Measurements from ENCODE around the gene PUDP. TPM values are rescaled to one million over a fixed set of nuclear protein-coding genes. Genes with fewer than 3 reads are reported as not detected.

Gene PUDP
- polyA plus RNA-seq, 1 donor from 2014 or later = 18.2 TPM

DNA sequence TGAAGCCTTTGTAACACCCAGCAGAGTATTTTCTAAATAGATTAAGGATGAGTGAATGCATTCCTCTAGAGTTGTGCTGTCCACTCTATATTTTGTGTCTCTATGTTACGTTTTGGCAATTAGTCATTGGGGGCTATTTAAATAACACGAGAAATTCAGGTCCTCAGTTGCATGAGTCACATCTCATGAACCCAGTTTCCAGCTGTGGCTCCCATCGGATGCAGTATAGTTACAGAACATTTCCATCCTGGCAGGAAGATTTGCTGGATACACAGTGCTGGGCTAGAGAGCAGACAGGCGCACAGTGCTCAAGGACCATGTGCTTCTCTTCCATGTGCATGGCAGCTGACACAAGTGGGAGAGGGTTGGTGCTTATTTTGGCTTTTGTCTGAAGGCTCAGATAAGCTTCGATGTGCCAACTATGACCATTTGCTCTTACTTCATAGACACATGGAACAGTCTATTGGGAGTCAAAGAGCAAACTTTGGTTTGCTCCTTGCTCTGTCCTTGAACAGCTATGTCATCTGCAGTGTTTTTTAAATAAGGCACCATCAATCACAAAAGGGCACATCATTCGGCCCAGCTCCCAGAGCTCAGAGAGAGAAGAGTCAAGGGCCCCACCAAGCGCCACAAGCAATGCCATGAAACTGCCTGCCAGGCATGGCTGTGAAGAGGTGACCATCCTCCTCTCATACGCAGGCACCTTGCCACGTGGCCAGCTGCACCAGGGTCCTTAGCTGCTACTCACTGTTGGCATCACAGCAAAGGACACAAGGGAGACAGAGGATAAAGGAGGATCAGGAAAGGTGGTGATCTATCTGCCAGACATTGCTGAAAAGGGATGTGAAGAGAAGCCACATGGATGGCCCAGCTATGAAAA, 8.5 kb downstream of the PUDP start:
- no peak overlapping the region for H2AFZ ChIP-seq (ENCODE audit: low read depth, low read length)
- H4K20me1 ChIP-seq (ENCODE audit: insufficient read depth) = no peaks in the 10 kb centered on the region
- no peaks in the 10 kb centered on the region for H3F3A ChIP-seq (ENCODE audit: insufficient read depth, low read length, poor library complexity, severe bottlenecking)
- no peaks in the 10 kb centered on the region for H3K27me3 ChIP-seq (ENCODE audit: insufficient read depth, low read depth, low read length)
- H3K36me3 ChIP-seq (ENCODE audit: insufficient read depth, low read length) = no peaks in the 10 kb centered on the region
- H3K27ac ChIP-seq (ENCODE audit: low read length) = no peak overlapping the region
- H3K79me2 ChIP-seq (replicated peaks; ENCODE audit: insufficient read depth, low read length) = no peaks in the 10 kb centered on the region
- TF ChIP-seq SMC3 (conservative IDR thresholded peaks at IDR 0.05; ENCODE audit: poor library complexity) (no peak), MXI1 (conservative IDR thresholded peaks at IDR 0.05; ENCODE audit: poor library complexity, severe bottlenecking) (no peak), TAF1 (IDR thresholded peaks at IDR 0.05; ENCODE audit: low read depth) (no peak), EP300 (conservative IDR thresholded peaks at IDR 0.05; ENCODE audit: poor library complexity, severe bottlenecking) (no peak), EZH2 (IDR thresholded peaks at IDR 0.05; ENCODE audit: borderline replicate concordance, insufficient read depth, low read length, poor library complexity, severe bottlenecking) (no peak), RAD21 (conservative IDR thresholded peaks at IDR 0.05) (no peak), POLR2AphosphoS5 (IDR thresholded peaks at IDR 0.05) (no peak)
- TF ChIP-seq, protein P1, sequence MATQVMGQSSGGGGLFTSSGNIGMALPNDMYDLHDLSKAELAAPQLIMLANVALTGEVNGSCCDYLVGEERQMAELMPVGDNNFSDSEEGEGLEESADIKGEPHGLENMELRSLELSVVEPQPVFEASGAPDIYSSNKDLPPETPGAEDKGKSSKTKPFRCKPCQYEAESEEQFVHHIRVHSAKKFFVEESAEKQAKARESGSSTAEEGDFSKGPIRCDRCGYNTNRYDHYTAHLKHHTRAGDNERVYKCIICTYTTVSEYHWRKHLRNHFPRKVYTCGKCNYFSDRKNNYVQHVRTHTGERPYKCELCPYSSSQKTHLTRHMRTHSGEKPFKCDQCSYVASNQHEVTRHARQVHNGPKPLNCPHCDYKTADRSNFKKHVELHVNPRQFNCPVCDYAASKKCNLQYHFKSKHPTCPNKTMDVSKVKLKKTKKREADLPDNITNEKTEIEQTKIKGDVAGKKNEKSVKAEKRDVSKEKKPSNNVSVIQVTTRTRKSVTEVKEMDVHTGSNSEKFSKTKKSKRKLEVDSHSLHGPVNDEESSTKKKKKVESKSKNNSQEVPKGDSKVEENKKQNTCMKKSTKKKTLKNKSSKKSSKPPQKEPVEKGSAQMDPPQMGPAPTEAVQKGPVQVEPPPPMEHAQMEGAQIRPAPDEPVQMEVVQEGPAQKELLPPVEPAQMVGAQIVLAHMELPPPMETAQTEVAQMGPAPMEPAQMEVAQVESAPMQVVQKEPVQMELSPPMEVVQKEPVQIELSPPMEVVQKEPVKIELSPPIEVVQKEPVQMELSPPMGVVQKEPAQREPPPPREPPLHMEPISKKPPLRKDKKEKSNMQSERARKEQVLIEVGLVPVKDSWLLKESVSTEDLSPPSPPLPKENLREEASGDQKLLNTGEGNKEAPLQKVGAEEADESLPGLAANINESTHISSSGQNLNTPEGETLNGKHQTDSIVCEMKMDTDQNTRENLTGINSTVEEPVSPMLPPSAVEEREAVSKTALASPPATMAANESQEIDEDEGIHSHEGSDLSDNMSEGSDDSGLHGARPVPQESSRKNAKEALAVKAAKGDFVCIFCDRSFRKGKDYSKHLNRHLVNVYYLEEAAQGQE (IDR thresholded peaks at IDR 0.05; ENCODE audit: borderline replicate concordance) = no peak
- TF ChIP-seq, protein P2, sequence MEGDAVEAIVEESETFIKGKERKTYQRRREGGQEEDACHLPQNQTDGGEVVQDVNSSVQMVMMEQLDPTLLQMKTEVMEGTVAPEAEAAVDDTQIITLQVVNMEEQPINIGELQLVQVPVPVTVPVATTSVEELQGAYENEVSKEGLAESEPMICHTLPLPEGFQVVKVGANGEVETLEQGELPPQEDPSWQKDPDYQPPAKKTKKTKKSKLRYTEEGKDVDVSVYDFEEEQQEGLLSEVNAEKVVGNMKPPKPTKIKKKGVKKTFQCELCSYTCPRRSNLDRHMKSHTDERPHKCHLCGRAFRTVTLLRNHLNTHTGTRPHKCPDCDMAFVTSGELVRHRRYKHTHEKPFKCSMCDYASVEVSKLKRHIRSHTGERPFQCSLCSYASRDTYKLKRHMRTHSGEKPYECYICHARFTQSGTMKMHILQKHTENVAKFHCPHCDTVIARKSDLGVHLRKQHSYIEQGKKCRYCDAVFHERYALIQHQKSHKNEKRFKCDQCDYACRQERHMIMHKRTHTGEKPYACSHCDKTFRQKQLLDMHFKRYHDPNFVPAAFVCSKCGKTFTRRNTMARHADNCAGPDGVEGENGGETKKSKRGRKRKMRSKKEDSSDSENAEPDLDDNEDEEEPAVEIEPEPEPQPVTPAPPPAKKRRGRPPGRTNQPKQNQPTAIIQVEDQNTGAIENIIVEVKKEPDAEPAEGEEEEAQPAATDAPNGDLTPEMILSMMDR (IDR thresholded peaks at IDR 0.05; ENCODE audit: poor library complexity, severe bottlenecking) = no peak
- no peak overlapping the region for H3K4me3 ChIP-seq (ENCODE audit: low read length)
- no peaks in the 10 kb centered on the region for H3K9me3 ChIP-seq (ENCODE audit: low read length)
- H3K9me2 ChIP-seq (ENCODE audit: insufficient read depth, low read length) = no peaks in the 10 kb centered on the region
- no peak overlapping the region for H3K4me2 ChIP-seq (ENCODE audit: low read length)
- H3K9ac ChIP-seq (ENCODE audit: low read length) = no peak overlapping the region

DNA sequence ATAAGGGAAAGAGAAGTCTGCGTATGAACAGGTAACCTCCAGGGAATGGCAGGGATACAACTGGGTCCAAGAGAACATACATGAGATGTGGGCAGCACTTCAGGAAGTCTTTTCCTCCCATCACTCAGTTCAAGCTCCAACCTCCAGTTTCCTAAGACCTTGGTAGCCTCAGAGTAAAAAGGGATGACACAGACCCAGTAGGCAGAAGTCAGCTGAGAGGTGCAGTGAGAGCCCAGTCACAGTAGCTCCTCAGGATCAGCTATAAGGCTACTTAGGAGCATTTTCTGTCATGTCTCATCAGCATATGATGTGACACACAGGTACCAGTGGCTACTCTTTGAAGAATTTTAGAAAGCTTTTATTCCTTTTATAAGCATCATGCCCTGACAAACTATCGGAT, 13.0 kb downstream of the PUDP start:
- Histone ChIP-seq H3K27ac (ENCODE audit: low read length) (peak overlapping the region; percentile 24), H3K9me2 (ENCODE audit: insufficient read depth, low read length) (no peaks in the 10 kb centered on the region), H3K9me3 (ENCODE audit: low read length) (no peaks in the 10 kb centered on the region), H3K9ac (ENCODE audit: low read length) (no peak overlapping the region), H3K4me2 (ENCODE audit: low read length) (no peak overlapping the region), H2AFZ (ENCODE audit: low read depth, low read length) (no peak overlapping the region), H3K27me3 (ENCODE audit: insufficient read depth, low read depth, low read length) (no peaks in the 10 kb centered on the region), H3K4me3 (ENCODE audit: low read length) (peak overlapping the region; percentile 25), H4K20me1 (ENCODE audit: insufficient read depth) (no peaks in the 10 kb centered on the region), H3F3A (ENCODE audit: insufficient read depth, low read length, poor library complexity, severe bottlenecking) (no peaks in the 10 kb centered on the region), H3K79me2 (replicated peaks; ENCODE audit: insufficient read depth, low read length) (no peaks in the 10 kb centered on the region), H3K36me3 (ENCODE audit: insufficient read depth, low read length) (no peaks in the 10 kb centered on the region)
- TF ChIP-seq, protein P1 (IDR thresholded peaks at IDR 0.05; ENCODE audit: borderline replicate concordance) = no peak
- TF ChIP-seq, protein P2 (IDR thresholded peaks at IDR 0.05; ENCODE audit: poor library complexity, severe bottlenecking) = no peak
- TF ChIP-seq TAF1 (IDR thresholded peaks at IDR 0.05; ENCODE audit: low read depth) = no peak
- no peak for TF ChIP-seq POLR2AphosphoS5 (IDR thresholded peaks at IDR 0.05)
- TF ChIP-seq MXI1 (conservative IDR thresholded peaks at IDR 0.05; ENCODE audit: poor library complexity, severe bottlenecking) = no peak
- no peak for TF ChIP-seq SMC3 (conservative IDR thresholded peaks at IDR 0.05; ENCODE audit: poor library complexity)
- no peak for TF ChIP-seq RAD21 (conservative IDR thresholded peaks at IDR 0.05)
- no peak for TF ChIP-seq EZH2 (IDR thresholded peaks at IDR 0.05; ENCODE audit: borderline replicate concordance, insufficient read depth, low read length, poor library complexity, severe bottlenecking)
- no peak for TF ChIP-seq EP300 (conservative IDR thresholded peaks at IDR 0.05; ENCODE audit: poor library complexity, severe bottlenecking)

All from neural cell (in vitro differentiated cells).